Caco-2 (cell line): ENCODE results near the gene IGF1. TPM values are rescaled to one million over a fixed set of nuclear protein-coding genes. Genes with fewer than 3 reads are reported as not detected.
"Not testable (repeated sequence)": the region's sequence is repeated elsewhere in the genome, so short reads cannot be mapped to it uniquely, and the experiment has no call there.

Experiments
- BruUV-seq: library from RNA; stranded (reverse); fragments of 400-500 nt; replicated peaks from 2 replicates; lab custom pipeline; 2021; lab: Mats Ljungman, UMichigan
- CTCF ChIA-PET: fragments of 300-600 bp; sonication (Branson Sonifier 250); formaldehyde crosslinking; loops from one replicate; lab custom pipeline; 2022; ENCODE audit warnings: antibody characterized with exemption; lab: Charles Lee
- POLR2A ChIA-PET: fragments of 300-600 bp; sonication (Branson Sonifier 250); formaldehyde crosslinking; loops from one replicate; lab custom pipeline; 2022; ENCODE audit warnings: antibody characterized with exemption; lab: Charles Lee
- DNase-seq, 2 experiments: peaks; one replicate each; pipeline versions ENCODE4 v3.0.0 to v3.0.0-alpha.2; 2020 to 2022
- H3K27me3 ChIP-seq: replicated peaks from 2 replicates; pipeline ENCODE4 v1.6.0; 2011; ENCODE audit warnings: low read length; ENCODE audit not compliant: control insufficient read depth, insufficient read depth
- H3K36me3 ChIP-seq: 2 replicates; pipeline ENCODE4 v1.5.1; 2011; ENCODE audit warnings: low read length; ENCODE audit not compliant: control insufficient read depth, insufficient read depth
- H3K4me1 ChIP-seq: fragments of 250-450 bp; sonication (Bioruptor Pico); 2 replicates; pipeline ENCODE4 v1.5.1; 2020; ENCODE audit warnings: mild to moderate bottlenecking
- H3K4me3 ChIP-seq: 2 replicates; pipeline ENCODE4 v1.5.1; 2011; ENCODE audit warnings: low read depth, mild to moderate bottlenecking, control low read depth, low read length
- H3K9me3 ChIP-seq: fragments of 250-450 bp; sonication (Bioruptor Pico); 2 replicates; pipeline ENCODE4 v1.5.1; 2020; ENCODE audit warnings: mild to moderate bottlenecking, moderate library complexity
- H3K27ac Mint-ChIP-seq: one replicate; pipeline ENCODE4 v1.8.0; 2022; ENCODE audit warnings: mixed read lengths; ENCODE audit not compliant: unreplicated experiment
- H3K27me3 Mint-ChIP-seq: one replicate; pipeline ENCODE4 v1.8.0; 2022; ENCODE audit warnings: mixed read lengths; ENCODE audit not compliant: insufficient read depth, unreplicated experiment
- H3K36me3 Mint-ChIP-seq: one replicate; pipeline ENCODE4 v1.8.0; 2022; ENCODE audit warnings: mild to moderate bottlenecking, mixed read lengths; ENCODE audit not compliant: insufficient read depth, unreplicated experiment
- H3K4me1 Mint-ChIP-seq: one replicate; pipeline ENCODE4 v1.8.0; 2022; ENCODE audit warnings: low read depth, mixed read lengths; ENCODE audit not compliant: unreplicated experiment
- H3K4me3 Mint-ChIP-seq: one replicate; pipeline ENCODE4 v1.8.0; 2022; ENCODE audit warnings: mild to moderate bottlenecking, moderate library complexity, mixed read lengths; ENCODE audit not compliant: unreplicated experiment
- H3K9me3 Mint-ChIP-seq: one replicate; pipeline ENCODE4 v1.8.0; 2022; ENCODE audit warnings: mixed read lengths; ENCODE audit not compliant: unreplicated experiment
- intact Hi-C: fragments of 100-400 bp; cut with micrococcal nuclease; formaldehyde crosslinking; loops from one replicate; pipeline ENCODE4 v1.10.0; 2022; ENCODE audit not compliant: unreplicated experiment
- total RNA-seq: library from RNA; stranded (reverse); gene quantifications from 2 replicates; pipeline ENCODE4 v1.2.3, GENCODE V29; 2022
- TF ChIP-seq, protein P1 (sequence below), 2 experiments: fragments of 200-600 bp in 1 of 2; IDR thresholded peaks; 1 replicate in 1 of 2; 2 replicates in 1 of 2; pipeline versions ENCODE4 v1.5.1 to v1.8.0; 2011 to 2022; ENCODE audit warnings: antibody characterized with exemption in 1 of 2, control low read depth in 1 of 2, inconsistent platforms in 1 of 2, low read depth in 1 of 2, low read length in 1 of 2, mild to moderate bottlenecking in 1 of 2, moderate library complexity in 1 of 2; ENCODE audit not compliant: insufficient read depth in 1 of 2, severe bottlenecking in 1 of 2, unreplicated experiment in 1 of 2

The IGF1 gene
- total RNA-seq, 1 experiment from 2014 or later: 2.3 TPM

DNA sequence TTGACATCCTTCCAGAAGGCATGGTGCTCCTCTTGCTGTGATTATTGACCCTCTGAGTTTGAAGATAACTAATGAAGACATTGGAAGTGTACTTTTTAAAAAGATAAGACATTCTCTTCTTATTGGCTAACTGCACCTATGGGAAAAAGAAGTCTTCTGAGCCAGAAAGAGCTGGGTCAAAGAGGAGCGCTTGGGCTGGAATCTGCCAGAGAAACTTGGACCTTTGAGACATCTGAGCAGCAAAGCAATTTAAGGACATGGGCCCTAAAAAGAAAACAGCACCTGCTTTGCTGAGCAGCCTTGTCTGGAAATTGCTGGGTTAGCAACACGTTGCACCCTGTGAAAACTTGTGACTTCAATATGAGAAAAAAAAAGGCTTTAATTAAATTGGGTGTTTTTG lies 27.8 kb downstream of the IGF1 start:
- Histone ChIP-seq H3K4me1 (no peaks in the 10 kb centered on the region), H3K27me3 (no peaks in the 10 kb centered on the region), H3K4me3 (no peak overlapping the region), H3K36me3 (no peaks in the 10 kb centered on the region), H3K9me3 (no peaks in the 10 kb centered on the region)
- POLR2A ChIA-PET: no interaction called here
- DNase-seq: no peak
- no peaks in the 10 kb centered on the region for H3K9me3 Mint-ChIP-seq
- no peaks in the 10 kb centered on the region for H3K4me1 Mint-ChIP-seq
- no peaks in the 10 kb centered on the region for H3K27me3 Mint-ChIP-seq
- H3K4me3 Mint-ChIP-seq: no peak overlapping the region
- no peak overlapping the region for H3K27ac Mint-ChIP-seq
- intact Hi-C loops: no loop called here
- H3K36me3 Mint-ChIP-seq: no peaks in the 10 kb centered on the region
- TF ChIP-seq, protein P1, sequence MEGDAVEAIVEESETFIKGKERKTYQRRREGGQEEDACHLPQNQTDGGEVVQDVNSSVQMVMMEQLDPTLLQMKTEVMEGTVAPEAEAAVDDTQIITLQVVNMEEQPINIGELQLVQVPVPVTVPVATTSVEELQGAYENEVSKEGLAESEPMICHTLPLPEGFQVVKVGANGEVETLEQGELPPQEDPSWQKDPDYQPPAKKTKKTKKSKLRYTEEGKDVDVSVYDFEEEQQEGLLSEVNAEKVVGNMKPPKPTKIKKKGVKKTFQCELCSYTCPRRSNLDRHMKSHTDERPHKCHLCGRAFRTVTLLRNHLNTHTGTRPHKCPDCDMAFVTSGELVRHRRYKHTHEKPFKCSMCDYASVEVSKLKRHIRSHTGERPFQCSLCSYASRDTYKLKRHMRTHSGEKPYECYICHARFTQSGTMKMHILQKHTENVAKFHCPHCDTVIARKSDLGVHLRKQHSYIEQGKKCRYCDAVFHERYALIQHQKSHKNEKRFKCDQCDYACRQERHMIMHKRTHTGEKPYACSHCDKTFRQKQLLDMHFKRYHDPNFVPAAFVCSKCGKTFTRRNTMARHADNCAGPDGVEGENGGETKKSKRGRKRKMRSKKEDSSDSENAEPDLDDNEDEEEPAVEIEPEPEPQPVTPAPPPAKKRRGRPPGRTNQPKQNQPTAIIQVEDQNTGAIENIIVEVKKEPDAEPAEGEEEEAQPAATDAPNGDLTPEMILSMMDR (IDR thresholded peaks at IDR 0.05; ENCODE audit: insufficient read depth in 1 of 2, low read depth in 1 of 2, low read length in 1 of 2, severe bottlenecking in 1 of 2, unreplicated experiment in 1 of 2): no peak
- CTCF ChIA-PET: no interaction called here
- BruUV-seq: no TSS peak

DNA sequence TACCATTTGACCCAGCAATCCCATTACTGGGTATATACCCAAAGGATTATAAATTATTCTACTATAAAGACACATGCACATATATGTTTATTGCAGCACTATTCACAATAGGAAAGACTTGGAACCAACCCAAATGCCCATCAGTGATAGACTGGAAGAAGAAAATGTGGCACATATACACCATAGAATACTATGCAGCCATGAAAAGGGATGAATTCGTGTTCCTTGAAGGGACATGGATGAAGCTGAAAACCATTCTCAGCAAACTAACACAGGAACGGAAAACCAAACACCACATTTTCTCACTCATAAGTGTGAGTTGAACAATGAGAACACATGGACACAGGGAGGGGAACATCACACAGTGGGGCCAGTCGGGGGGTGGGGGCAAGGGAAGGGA lies 31.3 kb downstream of the IGF1 start:
- H3K4me1 Mint-ChIP-seq, H3K4me1 ChIP-seq, H3K4me3 Mint-ChIP-seq, BruUV-seq, POLR2A ChIA-PET, CTCF ChIA-PET, H3K27ac Mint-ChIP-seq, H3K36me3 ChIP-seq, H3K36me3 Mint-ChIP-seq, H3K27me3 ChIP-seq, H3K4me3 ChIP-seq, DNase-seq, intact Hi-C loops, H3K27me3 Mint-ChIP-seq, H3K9me3 ChIP-seq: not testable (repeated sequence)
- H3K9me3 Mint-ChIP-seq: peaks cover 12% of the 10 kb centered on the region

DNA sequence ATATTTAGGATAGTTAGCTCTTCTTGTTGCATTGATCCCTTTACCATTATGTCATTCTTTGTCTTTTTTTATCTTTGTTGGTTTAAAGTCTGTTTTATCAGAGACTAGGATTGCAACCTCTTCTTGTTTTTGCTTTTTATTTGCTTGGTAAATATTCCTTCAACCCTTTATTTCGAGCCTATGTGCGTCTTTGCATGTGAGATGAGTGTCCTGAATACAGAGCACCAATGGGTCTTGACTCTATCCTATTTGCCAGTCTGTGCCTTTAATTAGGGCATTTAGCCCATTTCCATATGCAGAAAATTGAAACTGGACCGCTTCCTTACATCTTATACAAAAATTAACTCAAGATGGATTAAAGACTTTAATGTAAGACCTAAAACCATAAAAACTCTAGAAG lies 32.9 kb downstream of the IGF1 start:
- H3K36me3 ChIP-seq: not testable (repeated sequence)

GRCh38 chr12:102444707-102445106 lies 35.7 kb downstream of the IGF1 start:
- DNase-seq: no peak
- intact Hi-C loops: no loop called here
- peaks cover 23% of the 10 kb centered on the region for H3K9me3 Mint-ChIP-seq
- H3K27ac Mint-ChIP-seq: no peak overlapping the region
- no peaks in the 10 kb centered on the region for H3K4me1 Mint-ChIP-seq
- H3K27me3 Mint-ChIP-seq: no peaks in the 10 kb centered on the region
- POLR2A ChIA-PET: no interaction called here
- CTCF ChIA-PET: no interaction called here
- Histone ChIP-seq H3K4me1 (no peaks in the 10 kb centered on the region), H3K9me3 (no peaks in the 10 kb centered on the region), H3K36me3 (no peaks in the 10 kb centered on the region), H3K27me3 (no peaks in the 10 kb centered on the region), H3K4me3 (no peak overlapping the region)
- H3K4me3 Mint-ChIP-seq: no peak overlapping the region
- no peaks in the 10 kb centered on the region for H3K36me3 Mint-ChIP-seq
- TF ChIP-seq, protein P1 (IDR thresholded peaks at IDR 0.05; ENCODE audit: insufficient read depth in 1 of 2, low read depth in 1 of 2, low read length in 1 of 2, severe bottlenecking in 1 of 2, unreplicated experiment in 1 of 2): no peak
- BruUV-seq: no TSS peak

More for the DNA sequence above, 32.9 kb downstream of the IGF1 start:
- peaks cover 12% of the 10 kb centered on the region for H3K9me3 Mint-ChIP-seq
- H3K27me3 ChIP-seq, H3K27ac Mint-ChIP-seq, intact Hi-C loops, H3K36me3 Mint-ChIP-seq, BruUV-seq, POLR2A ChIA-PET, CTCF ChIA-PET, H3K9me3 ChIP-seq, H3K27me3 Mint-ChIP-seq, H3K4me3 ChIP-seq, H3K4me3 Mint-ChIP-seq, H3K4me1 Mint-ChIP-seq, DNase-seq, H3K4me1 ChIP-seq: not testable (repeated sequence)
